Fibroblast of pulmonary artery (primary cell): Measurements from ENCODE around the gene SIPA1L3.

Source experiments
- DNase-seq: peaks from one replicate; pipeline ENCODE4 v3.0.0-alpha.2; 2010; ENCODE audit warnings: low read depth
- H3K4me3 ChIP-seq: replicated peaks from 2 replicates; pipeline ENCODE4 v1.5.1; 2011; ENCODE audit warnings: low read depth, mild to moderate bottlenecking, control low read depth, low read length, moderate library complexity
- TF ChIP-seq, protein P1 (sequence below): IDR thresholded peaks from 2 replicates; pipeline ENCODE4 v1.5.1; 2011; ENCODE audit warnings: mild to moderate bottlenecking, control low read depth, low read length, inconsistent platforms; ENCODE audit errors: missing control alignments

Gene SIPA1L3

DNA sequence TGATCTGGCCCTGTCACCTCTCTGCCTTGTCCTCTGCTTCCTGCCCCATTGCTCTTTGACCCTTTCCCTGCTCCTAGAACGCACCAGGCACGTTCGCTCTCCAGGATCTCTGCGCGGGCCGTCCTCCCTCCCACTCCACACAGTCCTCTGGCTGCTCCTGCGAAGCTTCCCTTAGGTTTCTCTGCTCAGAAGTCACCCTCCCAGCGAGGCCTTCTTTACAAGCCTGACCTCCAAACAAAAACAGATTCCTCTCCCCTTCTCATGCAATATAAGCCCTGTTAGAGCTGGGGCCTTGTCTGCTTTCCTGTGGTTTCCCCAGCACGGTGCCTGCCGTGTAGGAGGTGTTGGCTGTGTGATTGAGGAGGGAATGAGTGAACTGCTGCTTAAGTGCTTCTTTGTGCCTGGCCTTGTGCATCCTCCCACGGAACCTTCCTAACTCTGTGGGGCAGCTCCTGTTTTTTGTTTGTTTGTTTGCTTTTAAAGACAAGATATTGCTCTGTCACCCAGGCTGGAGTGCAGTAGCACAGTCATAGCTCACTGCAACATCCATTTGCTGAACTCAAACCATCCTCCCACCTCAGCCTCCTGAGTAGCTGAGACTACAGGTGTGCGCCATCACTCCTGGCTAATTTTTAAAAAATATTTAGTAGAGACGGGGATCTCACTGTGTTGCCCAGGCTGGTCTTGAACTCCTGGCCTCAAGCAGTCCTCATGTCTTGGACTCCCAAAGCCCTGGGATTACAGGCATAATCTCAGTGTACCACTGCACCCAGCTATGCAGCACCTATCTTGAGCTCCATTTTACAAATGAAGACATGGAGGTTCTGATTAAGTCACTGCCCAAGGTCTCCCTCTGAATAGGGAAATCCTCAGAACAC is 82.0 kb downstream of the SIPA1L3 start:
- DNase-seq = no peak
- TF ChIP-seq, protein P1, sequence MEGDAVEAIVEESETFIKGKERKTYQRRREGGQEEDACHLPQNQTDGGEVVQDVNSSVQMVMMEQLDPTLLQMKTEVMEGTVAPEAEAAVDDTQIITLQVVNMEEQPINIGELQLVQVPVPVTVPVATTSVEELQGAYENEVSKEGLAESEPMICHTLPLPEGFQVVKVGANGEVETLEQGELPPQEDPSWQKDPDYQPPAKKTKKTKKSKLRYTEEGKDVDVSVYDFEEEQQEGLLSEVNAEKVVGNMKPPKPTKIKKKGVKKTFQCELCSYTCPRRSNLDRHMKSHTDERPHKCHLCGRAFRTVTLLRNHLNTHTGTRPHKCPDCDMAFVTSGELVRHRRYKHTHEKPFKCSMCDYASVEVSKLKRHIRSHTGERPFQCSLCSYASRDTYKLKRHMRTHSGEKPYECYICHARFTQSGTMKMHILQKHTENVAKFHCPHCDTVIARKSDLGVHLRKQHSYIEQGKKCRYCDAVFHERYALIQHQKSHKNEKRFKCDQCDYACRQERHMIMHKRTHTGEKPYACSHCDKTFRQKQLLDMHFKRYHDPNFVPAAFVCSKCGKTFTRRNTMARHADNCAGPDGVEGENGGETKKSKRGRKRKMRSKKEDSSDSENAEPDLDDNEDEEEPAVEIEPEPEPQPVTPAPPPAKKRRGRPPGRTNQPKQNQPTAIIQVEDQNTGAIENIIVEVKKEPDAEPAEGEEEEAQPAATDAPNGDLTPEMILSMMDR = no peak

DNA sequence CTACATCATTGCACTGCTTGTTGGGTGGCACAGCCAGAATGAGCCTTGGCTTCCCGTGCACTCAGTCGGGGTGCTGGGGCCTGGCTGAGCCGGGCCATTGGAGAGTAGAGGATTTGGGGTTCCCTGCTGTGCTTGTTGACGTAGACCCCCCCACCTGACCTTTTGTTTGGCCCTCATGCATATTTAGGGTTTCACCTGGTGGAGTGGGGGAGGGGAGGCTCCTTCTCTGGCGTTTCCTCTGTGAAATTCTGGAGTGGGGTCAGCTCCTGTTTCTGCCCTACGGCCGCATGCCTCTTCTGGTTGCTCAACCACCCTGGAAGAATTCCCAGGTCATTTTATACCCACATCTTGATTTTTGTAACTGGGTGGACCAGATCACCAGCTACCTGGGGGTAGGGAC is 82.8 kb downstream of the SIPA1L3 start:
- no peak for DNase-seq
- TF ChIP-seq, protein P1 = no peak
- no peak overlapping the region for H3K4me3 ChIP-seq

More for the DNA sequence above, 82.0 kb downstream of the SIPA1L3 start:
- no peak overlapping the region for H3K4me3 ChIP-seq

DNA sequence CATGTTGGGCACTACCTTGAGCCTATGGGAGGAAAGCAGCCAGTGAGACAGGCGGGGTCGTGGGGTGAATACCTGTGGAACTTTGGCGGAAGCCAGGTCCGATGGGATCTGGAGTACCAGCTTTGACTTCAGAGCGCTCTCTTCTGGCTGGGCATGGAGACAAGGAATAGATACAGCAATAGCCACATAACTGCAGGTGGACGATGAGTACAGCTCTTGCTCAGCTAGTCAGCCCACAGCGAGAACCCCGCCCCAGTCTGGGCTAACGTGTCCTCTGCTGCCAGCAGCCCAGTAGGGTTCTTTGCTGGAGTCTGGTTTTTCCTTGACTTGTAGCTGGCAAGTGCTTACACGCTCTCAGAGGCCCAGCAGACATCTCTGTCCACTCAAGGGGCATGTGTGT is 83.4 kb downstream of the SIPA1L3 start:
- H3K4me3 ChIP-seq = no peak overlapping the region
- TF ChIP-seq, protein P1 = no peak
- no peak for DNase-seq

DNA sequence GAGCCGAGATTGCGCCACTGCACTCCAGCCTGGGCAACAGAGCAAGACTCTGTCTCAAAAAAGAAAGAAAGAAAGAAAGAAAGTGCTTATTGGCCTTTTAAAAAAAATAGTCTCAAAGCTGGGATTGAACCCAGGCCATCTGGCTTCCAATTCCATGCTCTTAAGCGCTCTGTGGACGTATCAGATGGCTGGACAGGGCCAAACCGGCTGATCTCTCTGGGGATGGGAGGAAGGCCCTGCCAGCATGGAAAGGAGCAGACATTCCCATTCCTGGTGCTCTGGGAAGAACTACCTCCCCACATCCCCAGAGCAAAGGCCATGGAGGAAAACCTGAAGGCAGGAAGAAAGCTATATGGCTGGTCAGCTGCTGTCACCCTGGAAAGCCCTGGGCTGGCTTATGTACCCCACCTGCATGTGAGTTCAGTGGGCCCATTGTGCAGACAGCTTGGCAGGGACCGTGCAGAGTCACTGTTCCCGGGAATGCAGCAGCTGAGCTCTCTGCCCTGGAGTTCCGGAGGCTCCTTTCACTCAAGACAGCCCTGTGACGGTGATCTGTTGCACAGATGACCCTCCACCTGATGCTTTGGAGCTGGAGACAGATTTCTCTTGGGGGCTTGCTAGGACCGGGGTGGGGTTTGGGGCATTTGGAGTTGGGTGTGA is 84.3 kb downstream of the SIPA1L3 start:
- DNase-seq = no peak
- TF ChIP-seq, protein P1 = no peak
- no peak overlapping the region for H3K4me3 ChIP-seq

DNA sequence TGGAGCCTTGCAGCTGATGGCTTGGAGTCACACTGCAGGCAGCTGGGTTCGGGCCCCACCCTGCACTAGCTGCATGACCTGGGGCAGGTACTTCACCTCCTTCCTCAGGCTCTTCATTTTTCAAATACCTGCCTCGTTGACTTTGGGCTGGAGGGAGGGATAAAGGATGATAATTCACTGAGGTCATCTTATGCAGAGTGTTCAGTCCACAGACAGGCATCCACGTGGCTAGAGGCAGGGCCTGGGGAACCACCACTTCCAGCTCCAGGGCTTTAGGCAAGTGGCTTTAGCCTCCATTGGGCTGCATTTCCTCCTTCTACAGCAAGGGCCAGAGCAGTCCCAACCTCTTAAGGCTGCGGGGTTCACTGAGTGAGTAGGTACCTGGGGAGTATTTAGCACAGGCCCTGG is 84.8 kb downstream of the SIPA1L3 start:
- no peak for DNase-seq
- H3K4me3 ChIP-seq = no peak overlapping the region
- TF ChIP-seq, protein P1 = no peak

DNA sequence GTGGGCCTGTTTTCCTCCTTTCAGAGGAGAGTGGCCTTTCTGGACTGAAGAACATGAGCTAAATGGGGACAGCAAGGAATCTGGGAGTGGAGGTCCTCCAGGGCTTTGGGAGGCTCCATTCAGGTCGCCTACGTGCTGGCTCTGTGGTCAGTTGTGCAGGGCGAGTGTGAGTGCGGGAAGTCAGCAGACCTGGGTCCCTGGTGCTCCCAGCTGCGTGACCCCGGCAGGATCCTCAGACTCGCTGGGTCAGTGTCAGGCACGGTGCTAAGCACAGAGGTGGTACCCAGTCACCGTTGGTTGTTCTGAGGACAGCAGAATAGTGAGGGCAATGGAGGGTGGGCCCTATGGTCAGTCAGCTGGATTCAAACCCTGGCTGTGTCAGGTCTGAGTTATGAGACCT is 85.8 kb downstream of the SIPA1L3 start:
- no peak for DNase-seq
- TF ChIP-seq, protein P1 = no peak
- H3K4me3 ChIP-seq = no peak overlapping the region

DNA sequence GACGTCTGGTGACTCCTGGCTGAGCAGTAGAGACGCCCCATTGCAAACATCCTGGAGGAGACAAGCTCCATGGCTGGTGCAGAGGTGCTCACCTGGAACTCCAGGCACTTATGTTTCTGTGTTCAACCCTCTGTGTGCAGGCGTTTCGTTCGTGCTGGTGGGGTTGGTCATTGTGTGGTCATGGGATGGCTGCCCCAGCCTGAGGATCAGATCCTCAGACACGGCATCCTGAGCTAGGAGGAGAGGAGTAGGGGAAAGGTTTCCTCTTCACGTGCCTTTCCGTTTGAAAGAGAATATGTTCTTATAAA is 87.8 kb downstream of the SIPA1L3 start:
- TF ChIP-seq, protein P1 = no peak
- no peak overlapping the region for H3K4me3 ChIP-seq
- no peak for DNase-seq
